Measurements from ENCODE around the gene TSNAXIP1. TPM values are rescaled to one million over a fixed set of nuclear protein-coding genes. Genes with fewer than 3 reads are reported as not detected.
"Not testable (repeated sequence)": the region's sequence is repeated elsewhere in the genome, so short reads cannot be mapped to it uniquely, and the experiment has no call there.

TSNAXIP1 gene
- total RNA-seq, 1 donor from 2014 or later: 4.1 TPM

DNA sequence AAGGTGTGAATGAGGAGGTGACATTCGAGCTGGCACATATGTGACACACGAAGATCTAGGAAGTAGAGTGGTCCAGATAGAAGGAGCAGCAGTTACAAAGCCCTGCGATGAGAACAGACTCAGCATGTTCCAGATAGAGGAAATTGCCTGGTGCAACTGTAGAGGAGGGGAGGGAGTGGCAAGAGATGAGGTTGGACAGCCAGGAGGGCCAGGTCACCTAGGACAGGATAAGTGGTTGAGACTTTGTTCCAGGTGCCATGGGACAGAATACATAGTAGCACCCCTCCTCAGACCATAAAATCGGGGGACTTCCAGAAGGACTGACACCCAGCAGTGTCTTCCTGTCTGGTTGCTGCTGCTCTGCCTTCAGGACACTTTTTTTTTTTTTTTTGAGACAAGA, 51.8 kb downstream of the TSNAXIP1 start:
- H3K36me3 Mint-ChIP-seq (ENCODE audit: unreplicated experiment): peaks cover 6% of the 10 kb centered on the region
- TF ChIP-seq CTCF (IDR thresholded peaks at IDR 0.05): no peak
- no peak for DNase-seq (ENCODE audit: extremely low spot score, unreplicated experiment)
- H3K9me3 Mint-ChIP-seq (ENCODE audit: unreplicated experiment): no peaks in the 10 kb centered on the region
- H3K27ac Mint-ChIP-seq (ENCODE audit: unreplicated experiment): peak overlapping the region; percentile 87
- no peaks in the 10 kb centered on the region for H3K27me3 Mint-ChIP-seq (ENCODE audit: unreplicated experiment)
- H3K4me3 Mint-ChIP-seq (ENCODE audit: unreplicated experiment): no peak overlapping the region
- H3K4me1 Mint-ChIP-seq (ENCODE audit: unreplicated experiment): peaks cover 47% of the 10 kb centered on the region

- Mint-ChIP-seq H3K36me3 (ENCODE audit: unreplicated experiment) (peaks cover 9% of the 10 kb centered on the region), H3K27me3 (ENCODE audit: unreplicated experiment) (no peaks in the 10 kb centered on the region), H3K27ac (ENCODE audit: unreplicated experiment) (peak overlapping the region; percentile 64), H3K9me3 (ENCODE audit: unreplicated experiment) (no peaks in the 10 kb centered on the region), H3K4me1 (ENCODE audit: unreplicated experiment) (peaks cover 41% of the 10 kb centered on the region), H3K4me3 (ENCODE audit: unreplicated experiment) (no peak overlapping the region)
- no peak for DNase-seq (ENCODE audit: extremely low spot score, unreplicated experiment)
- TF ChIP-seq CTCF (IDR thresholded peaks at IDR 0.05): no peak
These were observed 54.1 kb downstream of the TSNAXIP1 start for GRCh38 chr16:67860589-67861398.

GRCh38 chr16:67861877-67862276, 55.2 kb downstream of the TSNAXIP1 start:
- no peaks in the 10 kb centered on the region for H3K27me3 Mint-ChIP-seq (ENCODE audit: unreplicated experiment)
- no peak for DNase-seq (ENCODE audit: extremely low spot score, unreplicated experiment)
- no peaks in the 10 kb centered on the region for H3K9me3 Mint-ChIP-seq (ENCODE audit: unreplicated experiment)
- TF ChIP-seq CTCF (IDR thresholded peaks at IDR 0.05): no peak
- no peak overlapping the region for H3K4me3 Mint-ChIP-seq (ENCODE audit: unreplicated experiment)
- peaks cover 12% of the 10 kb centered on the region for H3K36me3 Mint-ChIP-seq (ENCODE audit: unreplicated experiment)
- peaks cover 38% of the 10 kb centered on the region for H3K4me1 Mint-ChIP-seq (ENCODE audit: unreplicated experiment)
- peak overlapping the region; percentile 68 for H3K27ac Mint-ChIP-seq (ENCODE audit: unreplicated experiment)

GRCh38 chr16:67862623-67863583, 56.2 kb downstream of the TSNAXIP1 start:
- Mint-ChIP-seq H3K27ac (ENCODE audit: unreplicated experiment) (peak overlapping the region; percentile 68), H3K36me3 (ENCODE audit: unreplicated experiment) (peaks cover 12% of the 10 kb centered on the region), H3K9me3 (ENCODE audit: unreplicated experiment) (no peaks in the 10 kb centered on the region), H3K27me3 (ENCODE audit: unreplicated experiment) (no peaks in the 10 kb centered on the region), H3K4me1 (ENCODE audit: unreplicated experiment) (peaks cover 28% of the 10 kb centered on the region), H3K4me3 (ENCODE audit: unreplicated experiment) (peak overlapping the region; percentile 9)
- no peak for TF ChIP-seq CTCF (IDR thresholded peaks at IDR 0.05)
- DNase-seq (ENCODE audit: extremely low spot score, unreplicated experiment): no peak

- not testable (repeated sequence) for DNase-seq (ENCODE audit: extremely low spot score, unreplicated experiment); H3K27me3 Mint-ChIP-seq (ENCODE audit: unreplicated experiment); H3K4me3 Mint-ChIP-seq (ENCODE audit: unreplicated experiment); H3K9me3 Mint-ChIP-seq (ENCODE audit: unreplicated experiment)
- Mint-ChIP-seq H3K27ac (ENCODE audit: unreplicated experiment) (peak overlapping the region; percentile 62), H3K36me3 (ENCODE audit: unreplicated experiment) (peaks cover 14% of the 10 kb centered on the region), H3K4me1 (ENCODE audit: unreplicated experiment) (peaks cover 26% of the 10 kb centered on the region)
These were observed 57.4 kb downstream of the TSNAXIP1 start for GRCh38 chr16:67864044-67864443.

Data from osteocyte (in vitro differentiated cells).